Measurements from ENCODE around the gene SAXO2. TPM values are rescaled to one million over a fixed set of nuclear protein-coding genes. Genes with fewer than 3 reads are reported as not detected.
"Not testable (repeated sequence)": the region's sequence is repeated elsewhere in the genome, so short reads cannot be mapped to it uniquely, and the experiment has no call there.

SAXO2 gene
- total and polyA plus RNA-seq, 2 donors (not counting 3 experiments of a cell fraction or from before 2014, with no cell fraction given), result 0.98 to 5.2 TPM

DNA sequence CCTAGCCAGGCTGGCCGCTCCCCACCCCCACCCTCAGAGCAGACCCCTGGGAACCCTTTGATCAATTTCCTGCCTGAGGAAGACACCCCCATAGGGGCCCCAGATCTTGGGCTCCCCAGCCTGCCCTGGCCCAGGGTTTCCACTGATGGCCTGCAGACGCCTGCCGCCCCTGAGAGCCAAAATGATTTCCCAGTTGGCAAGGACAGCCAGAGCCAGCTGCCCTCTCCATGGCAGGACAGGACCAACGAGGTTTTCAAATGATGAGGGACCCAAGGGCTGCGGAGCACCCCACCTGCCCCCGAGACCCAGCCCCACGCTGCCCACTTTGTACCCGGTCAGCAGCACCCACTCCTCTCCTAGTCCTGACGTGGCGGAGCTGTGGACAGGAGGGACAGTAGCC lies 64.8 kb downstream of the SAXO2 start:
- H3K9me3 ChIP-seq (replicated peaks; ENCODE audit: control insufficient read depth, insufficient read depth, low read length); DNase-seq (ENCODE audit: low read depth, low spot score); dilution Hi-C loops (cut with MboI; ENCODE audit: extremely low pct_ligation_motif_present, low sequenced_read_pairs); H3K4me3 ChIP-seq (replicated peaks in 1 of 3; ENCODE audit: insufficient read depth in 1 of 3, low read depth in 1 of 3, low read length in 3 of 3); intact Hi-C loops (cut with micrococcal nuclease); H3K9me1 ChIP-seq (replicated peaks; ENCODE audit: control insufficient read depth, extremely low read depth, insufficient read depth, low read length); H3K79me2 ChIP-seq (ENCODE audit: control insufficient read depth, insufficient read depth, low read length); H2AFZ ChIP-seq (ENCODE audit: low read depth, low read length); H3K4me2 ChIP-seq (ENCODE audit: insufficient read depth, low read length); POLR2A ChIA-PET; H3K27me3 ChIP-seq (ENCODE audit: control insufficient read depth in 2 of 2, insufficient read depth in 2 of 2, low read length in 2 of 2); H3K9ac ChIP-seq (replicated peaks; ENCODE audit: extremely low read depth, insufficient read depth, low read length); H3K27ac ChIP-seq (ENCODE audit: insufficient read depth, low read depth, low read length); FAIRE-seq; H3K36me3 ChIP-seq (ENCODE audit: control insufficient read depth in 2 of 2, extremely low read depth in 1 of 2, insufficient read depth in 2 of 2, low read length in 2 of 2); H4K20me1 ChIP-seq (replicated peaks; ENCODE audit: control insufficient read depth, extremely low read depth, insufficient read depth, low read length); BruUV-seq (replicated peaks); H3K4me1 ChIP-seq (ENCODE audit: control insufficient read depth, extremely low read depth, insufficient read depth, low read length); CTCF ChIA-PET: not testable (repeated sequence)

DNA sequence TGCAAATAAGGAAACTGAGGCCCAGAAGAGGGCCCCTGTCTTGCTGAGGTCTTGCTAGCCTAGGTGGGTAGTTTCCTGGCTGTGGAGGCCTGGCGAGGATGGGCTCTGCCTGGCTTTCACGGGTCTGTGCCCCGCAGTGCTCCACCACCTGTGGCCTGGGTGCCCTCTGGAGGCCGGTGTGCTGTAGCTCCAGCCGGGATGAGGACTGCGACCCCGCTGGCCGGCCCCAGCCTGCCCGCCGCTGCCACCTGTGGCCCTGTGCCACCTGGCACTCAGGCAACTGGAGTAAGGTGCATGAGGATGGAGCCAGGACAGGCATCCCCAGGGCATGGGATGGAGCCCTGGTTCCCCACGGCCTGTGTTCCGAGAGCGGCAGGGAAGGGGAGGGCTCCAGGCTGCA lies 66.4 kb downstream of the SAXO2 start:
- H3K4me2 ChIP-seq (ENCODE audit: insufficient read depth, low read length); H3K27ac ChIP-seq (ENCODE audit: insufficient read depth, low read depth, low read length); H3K4me1 ChIP-seq (ENCODE audit: control insufficient read depth, extremely low read depth, insufficient read depth, low read length); dilution Hi-C loops (cut with MboI; ENCODE audit: extremely low pct_ligation_motif_present, low sequenced_read_pairs); POLR2A ChIA-PET; H4K20me1 ChIP-seq (replicated peaks; ENCODE audit: control insufficient read depth, extremely low read depth, insufficient read depth, low read length); CTCF ChIA-PET; H2AFZ ChIP-seq (ENCODE audit: low read depth, low read length); H3K9me1 ChIP-seq (replicated peaks; ENCODE audit: control insufficient read depth, extremely low read depth, insufficient read depth, low read length); FAIRE-seq; H3K4me3 ChIP-seq (replicated peaks in 1 of 3; ENCODE audit: insufficient read depth in 1 of 3, low read depth in 1 of 3, low read length in 3 of 3); H3K36me3 ChIP-seq (ENCODE audit: control insufficient read depth in 2 of 2, extremely low read depth in 1 of 2, insufficient read depth in 2 of 2, low read length in 2 of 2); DNase-seq (ENCODE audit: low read depth, low spot score); H3K9me3 ChIP-seq (replicated peaks; ENCODE audit: control insufficient read depth, insufficient read depth, low read length); H3K27me3 ChIP-seq (ENCODE audit: control insufficient read depth in 2 of 2, insufficient read depth in 2 of 2, low read length in 2 of 2); H3K9ac ChIP-seq (replicated peaks; ENCODE audit: extremely low read depth, insufficient read depth, low read length); BruUV-seq (replicated peaks); H3K79me2 ChIP-seq (ENCODE audit: control insufficient read depth, insufficient read depth, low read length); intact Hi-C loops (cut with micrococcal nuclease): not testable (repeated sequence)

DNA sequence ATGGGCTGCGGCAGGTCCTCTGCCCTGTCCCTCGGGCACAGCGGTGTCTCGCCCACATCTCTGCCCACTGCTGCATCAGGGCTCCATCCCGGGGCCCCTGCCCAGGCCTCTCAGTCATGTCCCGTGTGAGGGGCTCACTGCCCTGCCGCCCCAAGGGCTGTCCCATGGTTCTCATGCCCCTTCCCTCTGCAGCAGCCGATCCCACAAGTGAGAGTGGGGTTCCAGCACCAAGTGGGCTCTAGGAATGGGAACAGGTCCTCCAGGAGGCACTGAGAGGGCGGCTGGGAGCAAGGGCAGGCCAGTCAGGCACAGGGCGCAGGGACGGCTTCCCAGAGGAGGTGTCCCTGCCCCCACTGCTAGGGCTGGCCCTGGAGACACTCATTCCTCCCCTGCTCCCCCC lies 68.3 kb downstream of the SAXO2 start:
- H3K4me3 ChIP-seq (replicated peaks in 1 of 3; ENCODE audit: insufficient read depth in 1 of 3, low read depth in 1 of 3, low read length in 3 of 3); POLR2A ChIA-PET; H3K36me3 ChIP-seq (ENCODE audit: control insufficient read depth in 2 of 2, extremely low read depth in 1 of 2, insufficient read depth in 2 of 2, low read length in 2 of 2): not testable (repeated sequence)

GRCh38 chr15:82331576-82332304 lies 69.1 kb downstream of the SAXO2 start:
- H3K4me3 ChIP-seq (replicated peaks in 1 of 3; ENCODE audit: insufficient read depth in 1 of 3, low read depth in 1 of 3, low read length in 3 of 3); BruUV-seq (replicated peaks); H3K27me3 ChIP-seq (ENCODE audit: control insufficient read depth in 2 of 2, insufficient read depth in 2 of 2, low read length in 2 of 2); H3K79me2 ChIP-seq (ENCODE audit: control insufficient read depth, insufficient read depth, low read length); POLR2A ChIA-PET; DNase-seq (ENCODE audit: low read depth, low spot score); H3K9me3 ChIP-seq (replicated peaks; ENCODE audit: control insufficient read depth, insufficient read depth, low read length); CTCF ChIA-PET; H2AFZ ChIP-seq (ENCODE audit: low read depth, low read length); FAIRE-seq; H3K4me2 ChIP-seq (ENCODE audit: insufficient read depth, low read length); H3K36me3 ChIP-seq (ENCODE audit: control insufficient read depth in 2 of 2, extremely low read depth in 1 of 2, insufficient read depth in 2 of 2, low read length in 2 of 2); H3K9me1 ChIP-seq (replicated peaks; ENCODE audit: control insufficient read depth, extremely low read depth, insufficient read depth, low read length); H3K4me1 ChIP-seq (ENCODE audit: control insufficient read depth, extremely low read depth, insufficient read depth, low read length); H4K20me1 ChIP-seq (replicated peaks; ENCODE audit: control insufficient read depth, extremely low read depth, insufficient read depth, low read length); H3K27ac ChIP-seq (ENCODE audit: insufficient read depth, low read depth, low read length); dilution Hi-C loops (cut with MboI; ENCODE audit: extremely low pct_ligation_motif_present, low sequenced_read_pairs); H3K9ac ChIP-seq (replicated peaks; ENCODE audit: extremely low read depth, insufficient read depth, low read length): not testable (repeated sequence)
- intact Hi-C loops (cut with micrococcal nuclease), result loop anchor here (10.0 kb wide), 1 partner anchor 57 kb away; no protein-coding TSS in a partner anchor

More for the DNA sequence above, 68.3 kb downstream of the SAXO2 start:
- H3K9ac ChIP-seq (replicated peaks; ENCODE audit: extremely low read depth, insufficient read depth, low read length); CTCF ChIA-PET; H4K20me1 ChIP-seq (replicated peaks; ENCODE audit: control insufficient read depth, extremely low read depth, insufficient read depth, low read length); dilution Hi-C loops (cut with MboI; ENCODE audit: extremely low pct_ligation_motif_present, low sequenced_read_pairs); DNase-seq (ENCODE audit: low read depth, low spot score); BruUV-seq (replicated peaks); H3K4me2 ChIP-seq (ENCODE audit: insufficient read depth, low read length); H3K9me1 ChIP-seq (replicated peaks; ENCODE audit: control insufficient read depth, extremely low read depth, insufficient read depth, low read length); H3K27me3 ChIP-seq (ENCODE audit: control insufficient read depth in 2 of 2, insufficient read depth in 2 of 2, low read length in 2 of 2); H3K79me2 ChIP-seq (ENCODE audit: control insufficient read depth, insufficient read depth, low read length); H3K9me3 ChIP-seq (replicated peaks; ENCODE audit: control insufficient read depth, insufficient read depth, low read length); H3K4me1 ChIP-seq (ENCODE audit: control insufficient read depth, extremely low read depth, insufficient read depth, low read length); H3K27ac ChIP-seq (ENCODE audit: insufficient read depth, low read depth, low read length); FAIRE-seq; H2AFZ ChIP-seq (ENCODE audit: low read depth, low read length): not testable (repeated sequence)
- intact Hi-C loops (cut with micrococcal nuclease), result loop anchor here (10.0 kb wide), 1 partner anchor 56 kb away; no protein-coding TSS in a partner anchor
